Testis (tissue), 3 donors: ENCODE measurements around the gene CCDC107. TPM values are rescaled to one million over a fixed set of nuclear protein-coding genes. Genes with fewer than 3 reads are reported as not detected.

ENCODE experiments used
- DNase-seq: peaks from one replicate; pipeline ENCODE4 v3.0.0-alpha.2; 2019
- H3K27ac ChIP-seq, 2 donors: fragments of 200-600 bp; sonication (generic); one replicate each; pipeline ENCODE4 v1.5.1; 2019
- H3K27me3 ChIP-seq: fragments of 200-600 bp; sonication (generic); one replicate; pipeline ENCODE4 v1.5.1; 2019
- H3K36me3 ChIP-seq: fragments of 200-600 bp; sonication (generic); one replicate; pipeline ENCODE4 v1.5.1; 2017; ENCODE audit warnings: low read depth; ENCODE audit errors: missing control alignments
- H3K4me1 ChIP-seq: fragments of 200-600 bp; sonication (generic); one replicate; pipeline ENCODE4 v1.5.1; 2019
- H3K4me3 ChIP-seq, 2 donors: fragments of 200-600 bp; sonication (generic); one replicate each; pipeline ENCODE4 v1.5.1; 2017 to 2019
- H3K9me3 ChIP-seq: fragments of 200-600 bp; sonication (generic); one replicate; pipeline ENCODE4 v1.5.1; 2017
- POLR2A ChIP-seq: fragments of 450-650 bp; IDR thresholded peaks from one replicate; pipeline ENCODE4 v1.6.1; 2017; ENCODE audit warnings: antibody characterized with exemption, mild to moderate bottlenecking, moderate library complexity
- WGBS, 2 donors: methylation state at CpG; one replicate each; pipeline ENCODE4 v1.1.5; 2018; 5-methylcytosine and 5-hydroxymethylcytosine counted together
- intact Hi-C: fragments of 100-400 bp; cut with DNase I; formaldehyde crosslinking; loops from one replicate; pipeline ENCODE4 v1.15.1; 2023; ENCODE audit warnings: low total_unique reads
- microRNA-seq, 2 donors: library from miRNA; unstranded; fragments of <30 nt; microRNA quantifications; one replicate each; pipeline ENCODE4, GENCODE V29; 2016; ENCODE audit warnings: borderline number of aligned reads in 2 of 2, borderline replicate concordance in 1 of 2
- polyA plus RNA-seq: library from polyadenylated mRNA; stranded (reverse); fragments of 350-450 nt; fragmentation: Illumina TruSeq; extraction: RNeasy Lipid Tissue Mini Kit (QIAGEN cat#74804); gene quantifications from one replicate; pipeline ENCODE4 v1.2.3, GENCODE V29; 2014; ENCODE audit warnings: low read depth, low replicate concordance; ENCODE audit not compliant: insufficient read depth
- small RNA-seq, 2 donors: library from RNA; depleted of rRNA; stranded (forward); fragments of <200 nt; gene quantifications; one replicate each; pipeline ENCODE3, GENCODE V24; 2016
- total RNA-seq, 2 donors: library from RNA; depleted of rRNA; stranded (reverse); fragments of >200 nt; gene quantifications; one replicate each; pipeline ENCODE4 v1.2.3, GENCODE V29; 2016
- TF ChIP-seq, protein P1 (sequence below), 3 experiments: fragments of 450-650 bp in 2 of 3; fragments of 200-600 bp in 1 of 3; sonication (generic) in 1 of 3; IDR thresholded peaks; one replicate each; pipeline ENCODE4 v1.5.1; 2016 to 2019; ENCODE audit warnings: antibody characterized with exemption in 3 of 3, mild to moderate bottlenecking in 2 of 3, moderate library complexity in 1 of 3

Gene CCDC107
- total and polyA plus RNA-seq, 3 donors from 2014 or later = 13.4 to 19.0 (median 17.2) TPM

DNA sequence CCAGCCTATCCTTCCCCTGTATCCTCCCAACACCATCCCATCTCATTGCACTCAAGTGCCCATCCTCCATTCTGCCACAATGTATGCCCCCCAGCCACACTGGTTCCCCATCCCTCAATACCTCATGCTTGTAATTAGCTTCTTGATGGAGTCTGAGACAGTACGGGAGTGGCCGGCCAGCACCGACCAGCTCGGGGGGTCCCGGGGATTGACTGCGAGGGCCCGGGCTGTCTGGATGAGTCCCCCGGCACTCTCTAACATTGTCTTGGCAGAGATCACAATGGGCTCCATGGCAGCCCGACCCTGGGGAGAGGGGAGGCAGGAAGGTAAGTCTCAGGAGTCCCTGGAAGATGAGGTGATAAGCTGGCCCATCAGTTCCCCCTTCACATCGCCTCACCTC is 48.9 kb downstream of the CCDC107 start:
- H3K36me3 ChIP-seq = no peaks in the 10 kb centered on the region
- 94 to 98% methylated on average over 3 to 10 of the region's 10 CpGs for WGBS, 2 donors
- no peak for DNase-seq
- intact Hi-C loops = no loop called here
- no peak overlapping the region for H3K4me3 ChIP-seq
- no peaks in the 10 kb centered on the region for H3K9me3 ChIP-seq
- no peak overlapping the region for H3K27ac ChIP-seq
- TF ChIP-seq, protein P1, sequence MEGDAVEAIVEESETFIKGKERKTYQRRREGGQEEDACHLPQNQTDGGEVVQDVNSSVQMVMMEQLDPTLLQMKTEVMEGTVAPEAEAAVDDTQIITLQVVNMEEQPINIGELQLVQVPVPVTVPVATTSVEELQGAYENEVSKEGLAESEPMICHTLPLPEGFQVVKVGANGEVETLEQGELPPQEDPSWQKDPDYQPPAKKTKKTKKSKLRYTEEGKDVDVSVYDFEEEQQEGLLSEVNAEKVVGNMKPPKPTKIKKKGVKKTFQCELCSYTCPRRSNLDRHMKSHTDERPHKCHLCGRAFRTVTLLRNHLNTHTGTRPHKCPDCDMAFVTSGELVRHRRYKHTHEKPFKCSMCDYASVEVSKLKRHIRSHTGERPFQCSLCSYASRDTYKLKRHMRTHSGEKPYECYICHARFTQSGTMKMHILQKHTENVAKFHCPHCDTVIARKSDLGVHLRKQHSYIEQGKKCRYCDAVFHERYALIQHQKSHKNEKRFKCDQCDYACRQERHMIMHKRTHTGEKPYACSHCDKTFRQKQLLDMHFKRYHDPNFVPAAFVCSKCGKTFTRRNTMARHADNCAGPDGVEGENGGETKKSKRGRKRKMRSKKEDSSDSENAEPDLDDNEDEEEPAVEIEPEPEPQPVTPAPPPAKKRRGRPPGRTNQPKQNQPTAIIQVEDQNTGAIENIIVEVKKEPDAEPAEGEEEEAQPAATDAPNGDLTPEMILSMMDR (IDR thresholded peaks at IDR 0.05) = no peak
- no peak for TF ChIP-seq POLR2A
- H3K4me1 ChIP-seq = no peaks in the 10 kb centered on the region
- no peaks in the 10 kb centered on the region for H3K27me3 ChIP-seq

DNA sequence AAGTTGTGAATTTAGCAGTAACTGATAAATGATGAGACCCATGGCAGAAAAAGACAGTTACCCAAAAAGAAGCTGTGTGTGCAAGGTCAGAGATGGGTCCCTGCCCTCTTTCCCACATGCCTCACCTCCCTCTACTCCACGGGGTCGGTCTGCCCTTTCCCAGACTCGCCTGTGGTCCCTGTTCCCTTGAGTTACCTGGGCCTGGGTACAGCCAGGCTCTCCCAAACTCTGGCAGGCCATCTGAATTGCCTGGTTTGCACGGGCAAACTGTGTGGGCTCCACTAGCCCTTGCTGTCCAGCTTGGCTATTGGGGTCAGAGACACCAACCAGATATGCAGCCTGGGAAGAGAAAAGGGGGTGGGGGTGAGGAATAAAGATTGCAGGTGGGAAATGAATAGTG is 50.1 kb downstream of the CCDC107 start:
- Histone ChIP-seq H3K4me1 (no peaks in the 10 kb centered on the region), H3K27ac (no peak overlapping the region), H3K36me3 (no peaks in the 10 kb centered on the region), H3K9me3 (no peaks in the 10 kb centered on the region), H3K27me3 (no peaks in the 10 kb centered on the region), H3K4me3 (no peak overlapping the region)
- intact Hi-C loops = no loop called here
- no peak for DNase-seq
- 93 to 94% methylated on average over 4 of the region's 4 CpGs for WGBS, 2 donors
- TF ChIP-seq, protein P1 (IDR thresholded peaks at IDR 0.05) = no peak
- no peak for TF ChIP-seq POLR2A

DNA sequence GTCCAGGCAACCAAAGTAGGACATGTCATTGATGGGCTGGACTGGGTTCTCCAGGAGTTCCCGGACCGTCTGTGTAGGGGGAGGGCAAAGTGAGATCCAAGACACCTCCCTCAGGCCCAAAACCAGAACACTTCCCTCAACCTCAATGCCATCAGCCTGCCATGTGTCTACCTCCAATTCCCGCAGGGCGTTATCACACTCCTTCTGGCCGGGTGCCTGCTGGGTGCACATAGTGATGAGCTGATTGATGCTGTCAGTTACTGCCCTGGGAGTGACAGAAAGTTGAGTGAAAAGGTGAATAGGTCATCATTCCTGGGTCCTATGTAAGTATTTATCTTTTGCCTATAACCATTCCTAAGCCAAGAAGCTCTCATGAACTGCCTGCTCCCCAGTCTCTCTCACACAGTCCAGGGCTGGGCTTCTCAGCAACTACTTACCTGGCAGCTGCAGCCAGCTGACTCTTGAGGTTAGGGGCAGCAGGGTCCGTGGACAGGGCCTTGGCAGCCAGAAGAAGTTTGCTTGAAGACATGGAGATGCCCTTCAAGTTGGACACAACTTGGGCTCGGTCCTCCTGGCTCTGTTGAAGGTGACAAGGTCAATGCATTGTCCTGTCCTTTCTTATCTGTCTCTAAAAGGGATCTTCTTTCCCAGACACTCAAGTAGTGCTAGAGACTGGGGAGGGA is 52.9 kb downstream of the CCDC107 start:
- no peaks in the 10 kb centered on the region for H3K36me3 ChIP-seq
- no peak for DNase-seq
- intact Hi-C loops = no loop called here

More for the DNA sequence above, 52.9 kb downstream of the CCDC107 start:
- Histone ChIP-seq H3K9me3 (no peaks in the 10 kb centered on the region), H3K4me1 (no peaks in the 10 kb centered on the region), H3K27ac (no peak overlapping the region), H3K27me3 (no peaks in the 10 kb centered on the region), H3K4me3 (no peak overlapping the region)
- 68 to 69% methylated on average over 7 of the region's 7 CpGs for WGBS, 2 donors
- TF ChIP-seq, protein P1 (IDR thresholded peaks at IDR 0.05) = no peak
- TF ChIP-seq POLR2A = no peak

Small RNA genes within 50 kb of the gene (microRNA-seq; reads per million reads assigned to microRNA genes)
- gene MIR6852 = 0 reads per million in 2 donors

Small RNA genes within 50 kb of the gene (small RNA-seq; reads per million reads assigned to genes)
- 0 reads per million in 2 donors for gene RMRP
- gene RN7SL22P = 0 reads per million in 2 donors

Other genes starting within 250 kb of the CCDC107 start
- gene RUSC2, start 168.2 kb upstream of the CCDC107 start, total RNA-seq = 10 to 100 TPM; 28.7 to 32.3 TPM
- 78.1 TPM for gene RUSC2, start 168.2 kb upstream of the CCDC107 start, polyA plus RNA-seq
- gene TESK1, start 53.0 kb upstream of the CCDC107 start, total RNA-seq = 100 to 1,000 TPM in 1 of 2 donors, 10 to 100 TPM in 1; 89.6 to 104 TPM
- gene TESK1, start 53.0 kb upstream of the CCDC107 start, polyA plus RNA-seq = 92.6 TPM
- gene CD72, start 39.9 kb upstream of the CCDC107 start, total RNA-seq = under 1 TPM; 0.63 to 0.99 TPM
- 3.2 TPM for gene CD72, start 39.9 kb upstream of the CCDC107 start, polyA plus RNA-seq
- gene SIT1, start 7.4 kb upstream of the CCDC107 start, total RNA-seq = under 1 TPM in 1 of 2 donors, not detected in 1; 0.43 TPM
- gene SIT1, start 7.4 kb upstream of the CCDC107 start, polyA plus RNA-seq = 1.6 TPM
- gene RMRP, start 273 bp upstream of the CCDC107 start, total RNA-seq = over 10,000 TPM in 1 of 2 donors, 1,000 to 10,000 TPM in 1; 4,421 to 15,053 TPM
- gene RMRP, start 273 bp upstream of the CCDC107 start, polyA plus RNA-seq = not detected
- 1 to 10 TPM; 2.2 to 6.5 TPM for gene ARHGEF39, start 6.9 kb downstream of the CCDC107 start, total RNA-seq
- gene ARHGEF39, start 6.9 kb downstream of the CCDC107 start, polyA plus RNA-seq = 7.0 TPM
- 10 to 100 TPM; 11.0 to 36.8 TPM for gene CA9, start 15.6 kb downstream of the CCDC107 start, total RNA-seq
- 50.5 TPM for gene CA9, start 15.6 kb downstream of the CCDC107 start, polyA plus RNA-seq
- gene TPM2, start 31.6 kb downstream of the CCDC107 start, total RNA-seq = 100 to 1,000 TPM; 182 to 211 TPM
- 369 TPM for gene TPM2, start 31.6 kb downstream of the CCDC107 start, polyA plus RNA-seq
- 100 to 1,000 TPM; 134 to 201 TPM for gene TLN1, start 73.9 kb downstream of the CCDC107 start, total RNA-seq
- 171 TPM for gene TLN1, start 73.9 kb downstream of the CCDC107 start, polyA plus RNA-seq
- 10 to 100 TPM; 51.2 to 63.1 TPM for gene CREB3, start 74.4 kb downstream of the CCDC107 start, total RNA-seq
- 85.0 TPM for gene CREB3, start 74.4 kb downstream of the CCDC107 start, polyA plus RNA-seq
- gene GBA2, start 90.9 kb downstream of the CCDC107 start, total RNA-seq = 10 to 100 TPM; 66.5 to 77.1 TPM
- gene GBA2, start 90.9 kb downstream of the CCDC107 start, polyA plus RNA-seq = 51.3 TPM
- 10 to 100 TPM; 21.1 to 21.4 TPM for gene RGP1, start 91.0 kb downstream of the CCDC107 start, total RNA-seq
- 23.9 TPM for gene RGP1, start 91.0 kb downstream of the CCDC107 start, polyA plus RNA-seq
- 1 to 10 TPM in 1 of 2 donors, not detected in 1; 1.7 TPM for gene MSMP, start 96.0 kb downstream of the CCDC107 start, total RNA-seq
- 1.9 TPM for gene MSMP, start 96.0 kb downstream of the CCDC107 start, polyA plus RNA-seq
- gene NPR2, start 133.3 kb downstream of the CCDC107 start, total RNA-seq = 10 to 100 TPM; 16.1 to 23.4 TPM
- gene NPR2, start 133.3 kb downstream of the CCDC107 start, polyA plus RNA-seq = 18.5 TPM
- 10 to 100 TPM; 18.9 to 27.0 TPM for gene SPAG8, start 154.0 kb downstream of the CCDC107 start, total RNA-seq
- 81.5 TPM for gene SPAG8, start 154.0 kb downstream of the CCDC107 start, polyA plus RNA-seq
- 10 to 100 TPM; 36.1 to 36.9 TPM for gene HINT2, start 156.8 kb downstream of the CCDC107 start, total RNA-seq
- gene HINT2, start 156.8 kb downstream of the CCDC107 start, polyA plus RNA-seq = 55.1 TPM
- gene FAM221B, start 170.4 kb downstream of the CCDC107 start, total RNA-seq = 1 to 10 TPM; 4.2 to 7.2 TPM
- gene FAM221B, start 170.4 kb downstream of the CCDC107 start, polyA plus RNA-seq = 17.1 TPM
- 10 to 100 TPM; 22.2 to 24.5 TPM for gene TMEM8B, start 170.9 kb downstream of the CCDC107 start, total RNA-seq
- gene TMEM8B, start 170.9 kb downstream of the CCDC107 start, polyA plus RNA-seq = 24.6 TPM
- not detected for gene OR13J1, start 212.1 kb downstream of the CCDC107 start, total RNA-seq
- gene OR13J1, start 212.1 kb downstream of the CCDC107 start, polyA plus RNA-seq = not detected
- gene HRCT1, start 247.9 kb downstream of the CCDC107 start, total RNA-seq = 1 to 10 TPM; 2.5 to 6.5 TPM
- 7.1 TPM for gene HRCT1, start 247.9 kb downstream of the CCDC107 start, polyA plus RNA-seq